SK-N-SH (cell line): ENCODE data around the gene C11orf42.

ENCODE experiments used
- EP300 ChIP-seq, 2 experiments: IDR thresholded peaks; 2 replicates each; pipeline versions ENCODE4 v1.4.0 to v1.6.1; 2012; ENCODE audit warnings: borderline replicate concordance in 1 of 2, low read depth in 1 of 2, low read length in 1 of 2
- EZH2phosphoT487 ChIP-seq: fragments of 200-600 bp; sonication (generic); IDR thresholded peaks from 2 replicates; pipeline ENCODE4 v1.6.1; 2017; ENCODE audit warnings: low read depth, mixed run types, mild to moderate bottlenecking, antibody characterized with exemption, moderate library complexity, borderline replicate concordance
- GABPA ChIP-seq: IDR thresholded peaks from 2 replicates; pipeline ENCODE4 v1.4.0; 2012; ENCODE audit warnings: low read depth, mild to moderate bottlenecking
- RAD21 ChIP-seq: IDR thresholded peaks from 2 replicates; pipeline ENCODE4 v1.6.1; 2012; ENCODE audit warnings: mild to moderate bottlenecking, low read length
- RCOR1 ChIP-seq: fragments of 150-350 bp; IDR thresholded peaks from 2 replicates; pipeline ENCODE4 v1.6.1; 2017; ENCODE audit warnings: antibody characterized with exemption, low read length
- RFX5 ChIP-seq: IDR thresholded peaks from 2 replicates; pipeline ENCODE4 v1.6.1; 2012; ENCODE audit warnings: mild to moderate bottlenecking, improper control_type of control experiment, low read length
- SIN3A ChIP-seq: IDR thresholded peaks from 2 replicates; pipeline ENCODE4 v1.6.1; 2012; ENCODE audit warnings: low read depth, mild to moderate bottlenecking, low read length, moderate library complexity, borderline replicate concordance
- TF ChIP-seq, protein P1 (sequence below): fragments of 200-600 bp; sonication (generic); IDR thresholded peaks from 2 replicates; pipeline ENCODE4 v1.6.1; 2017; ENCODE audit warnings: antibody characterized with exemption, mild to moderate bottlenecking, moderate library complexity
- TF ChIP-seq, protein P2 (sequence below): IDR thresholded peaks from 2 replicates; pipeline ENCODE4 v1.4.0; 2012; ENCODE audit warnings: low read depth, borderline replicate concordance
- TF ChIP-seq, protein P3 (sequence below): IDR thresholded peaks from 2 replicates; pipeline ENCODE4 v1.6.1; 2012; ENCODE audit warnings: mild to moderate bottlenecking, low read depth, low read length, moderate library complexity
- TF ChIP-seq, protein P4 (sequence below): IDR thresholded peaks from 2 replicates; pipeline ENCODE4 v1.4.0; 2012; ENCODE audit warnings: low read depth
- TF ChIP-seq, protein P5 (sequence below): IDR thresholded peaks from 2 replicates; pipeline ENCODE4 v1.4.0; 2012; ENCODE audit warnings: low read depth, borderline replicate concordance

DNA sequence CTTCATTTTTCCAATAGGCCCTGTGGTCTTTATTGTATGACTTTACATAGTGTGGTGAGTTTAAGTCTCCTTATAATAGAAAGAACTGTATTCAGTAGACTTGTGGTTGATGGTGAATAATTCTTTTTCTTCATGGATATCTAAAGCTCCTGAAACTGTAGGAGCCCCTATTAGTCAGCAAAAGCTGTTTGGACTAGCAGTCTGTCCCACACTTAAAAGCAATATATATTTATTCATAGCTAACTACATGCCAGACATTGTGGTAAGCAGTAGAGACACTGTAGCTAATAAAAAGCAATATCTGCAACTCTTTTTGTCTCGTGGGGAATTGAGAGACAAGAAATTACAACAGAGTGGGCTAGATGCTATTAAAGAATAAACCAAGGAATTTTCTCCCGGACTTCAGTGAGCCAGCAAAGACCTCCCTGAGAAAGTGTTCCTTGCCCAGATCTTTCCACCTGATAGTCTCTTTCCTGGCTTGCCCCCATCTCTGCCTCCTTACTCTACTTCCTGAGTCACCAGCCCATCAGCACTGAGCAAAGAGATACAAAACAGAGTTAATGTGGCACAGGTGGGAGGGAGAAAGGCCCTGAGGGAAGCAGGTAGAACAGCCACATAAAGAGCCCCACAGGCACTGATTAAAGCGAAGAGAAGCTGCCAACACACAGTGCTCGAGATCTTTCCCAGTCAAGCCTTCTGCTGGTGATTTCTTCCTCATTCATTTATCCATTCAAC lies 7.7 kb upstream of the C11orf42 start:
- TF ChIP-seq, protein P1, sequence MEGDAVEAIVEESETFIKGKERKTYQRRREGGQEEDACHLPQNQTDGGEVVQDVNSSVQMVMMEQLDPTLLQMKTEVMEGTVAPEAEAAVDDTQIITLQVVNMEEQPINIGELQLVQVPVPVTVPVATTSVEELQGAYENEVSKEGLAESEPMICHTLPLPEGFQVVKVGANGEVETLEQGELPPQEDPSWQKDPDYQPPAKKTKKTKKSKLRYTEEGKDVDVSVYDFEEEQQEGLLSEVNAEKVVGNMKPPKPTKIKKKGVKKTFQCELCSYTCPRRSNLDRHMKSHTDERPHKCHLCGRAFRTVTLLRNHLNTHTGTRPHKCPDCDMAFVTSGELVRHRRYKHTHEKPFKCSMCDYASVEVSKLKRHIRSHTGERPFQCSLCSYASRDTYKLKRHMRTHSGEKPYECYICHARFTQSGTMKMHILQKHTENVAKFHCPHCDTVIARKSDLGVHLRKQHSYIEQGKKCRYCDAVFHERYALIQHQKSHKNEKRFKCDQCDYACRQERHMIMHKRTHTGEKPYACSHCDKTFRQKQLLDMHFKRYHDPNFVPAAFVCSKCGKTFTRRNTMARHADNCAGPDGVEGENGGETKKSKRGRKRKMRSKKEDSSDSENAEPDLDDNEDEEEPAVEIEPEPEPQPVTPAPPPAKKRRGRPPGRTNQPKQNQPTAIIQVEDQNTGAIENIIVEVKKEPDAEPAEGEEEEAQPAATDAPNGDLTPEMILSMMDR = no peak
- TF ChIP-seq, protein P2, sequence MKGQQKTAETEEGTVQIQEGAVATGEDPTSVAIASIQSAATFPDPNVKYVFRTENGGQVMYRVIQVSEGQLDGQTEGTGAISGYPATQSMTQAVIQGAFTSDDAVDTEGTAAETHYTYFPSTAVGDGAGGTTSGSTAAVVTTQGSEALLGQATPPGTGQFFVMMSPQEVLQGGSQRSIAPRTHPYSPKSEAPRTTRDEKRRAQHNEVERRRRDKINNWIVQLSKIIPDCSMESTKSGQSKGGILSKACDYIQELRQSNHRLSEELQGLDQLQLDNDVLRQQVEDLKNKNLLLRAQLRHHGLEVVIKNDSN = no peak
- TF ChIP-seq, protein P3, sequence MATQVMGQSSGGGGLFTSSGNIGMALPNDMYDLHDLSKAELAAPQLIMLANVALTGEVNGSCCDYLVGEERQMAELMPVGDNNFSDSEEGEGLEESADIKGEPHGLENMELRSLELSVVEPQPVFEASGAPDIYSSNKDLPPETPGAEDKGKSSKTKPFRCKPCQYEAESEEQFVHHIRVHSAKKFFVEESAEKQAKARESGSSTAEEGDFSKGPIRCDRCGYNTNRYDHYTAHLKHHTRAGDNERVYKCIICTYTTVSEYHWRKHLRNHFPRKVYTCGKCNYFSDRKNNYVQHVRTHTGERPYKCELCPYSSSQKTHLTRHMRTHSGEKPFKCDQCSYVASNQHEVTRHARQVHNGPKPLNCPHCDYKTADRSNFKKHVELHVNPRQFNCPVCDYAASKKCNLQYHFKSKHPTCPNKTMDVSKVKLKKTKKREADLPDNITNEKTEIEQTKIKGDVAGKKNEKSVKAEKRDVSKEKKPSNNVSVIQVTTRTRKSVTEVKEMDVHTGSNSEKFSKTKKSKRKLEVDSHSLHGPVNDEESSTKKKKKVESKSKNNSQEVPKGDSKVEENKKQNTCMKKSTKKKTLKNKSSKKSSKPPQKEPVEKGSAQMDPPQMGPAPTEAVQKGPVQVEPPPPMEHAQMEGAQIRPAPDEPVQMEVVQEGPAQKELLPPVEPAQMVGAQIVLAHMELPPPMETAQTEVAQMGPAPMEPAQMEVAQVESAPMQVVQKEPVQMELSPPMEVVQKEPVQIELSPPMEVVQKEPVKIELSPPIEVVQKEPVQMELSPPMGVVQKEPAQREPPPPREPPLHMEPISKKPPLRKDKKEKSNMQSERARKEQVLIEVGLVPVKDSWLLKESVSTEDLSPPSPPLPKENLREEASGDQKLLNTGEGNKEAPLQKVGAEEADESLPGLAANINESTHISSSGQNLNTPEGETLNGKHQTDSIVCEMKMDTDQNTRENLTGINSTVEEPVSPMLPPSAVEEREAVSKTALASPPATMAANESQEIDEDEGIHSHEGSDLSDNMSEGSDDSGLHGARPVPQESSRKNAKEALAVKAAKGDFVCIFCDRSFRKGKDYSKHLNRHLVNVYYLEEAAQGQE = no peak
- TF ChIP-seq EZH2phosphoT487 = no peak
- TF ChIP-seq RFX5 = no peak
- TF ChIP-seq, protein P4, sequence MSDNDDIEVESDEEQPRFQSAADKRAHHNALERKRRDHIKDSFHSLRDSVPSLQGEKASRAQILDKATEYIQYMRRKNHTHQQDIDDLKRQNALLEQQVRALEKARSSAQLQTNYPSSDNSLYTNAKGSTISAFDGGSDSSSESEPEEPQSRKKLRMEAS = no peak
- TF ChIP-seq RAD21 = no peak
- no peak for TF ChIP-seq SIN3A
- TF ChIP-seq, protein P5, sequence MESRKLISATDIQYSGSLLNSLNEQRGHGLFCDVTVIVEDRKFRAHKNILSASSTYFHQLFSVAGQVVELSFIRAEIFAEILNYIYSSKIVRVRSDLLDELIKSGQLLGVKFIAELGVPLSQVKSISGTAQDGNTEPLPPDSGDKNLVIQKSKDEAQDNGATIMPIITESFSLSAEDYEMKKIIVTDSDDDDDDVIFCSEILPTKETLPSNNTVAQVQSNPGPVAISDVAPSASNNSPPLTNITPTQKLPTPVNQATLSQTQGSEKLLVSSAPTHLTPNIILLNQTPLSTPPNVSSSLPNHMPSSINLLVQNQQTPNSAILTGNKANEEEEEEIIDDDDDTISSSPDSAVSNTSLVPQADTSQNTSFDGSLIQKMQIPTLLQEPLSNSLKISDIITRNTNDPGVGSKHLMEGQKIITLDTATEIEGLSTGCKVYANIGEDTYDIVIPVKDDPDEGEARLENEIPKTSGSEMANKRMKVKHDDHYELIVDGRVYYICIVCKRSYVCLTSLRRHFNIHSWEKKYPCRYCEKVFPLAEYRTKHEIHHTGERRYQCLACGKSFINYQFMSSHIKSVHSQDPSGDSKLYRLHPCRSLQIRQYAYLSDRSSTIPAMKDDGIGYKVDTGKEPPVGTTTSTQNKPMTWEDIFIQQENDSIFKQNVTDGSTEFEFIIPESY = no peak
- no peak for TF ChIP-seq EP300 (IDR thresholded peaks at IDR 0.05; ENCODE audit: borderline replicate concordance in 1 of 2, low read depth in 1 of 2, low read length in 1 of 2)
- TF ChIP-seq RCOR1 = no peak
- TF ChIP-seq GABPA = no peak
